ENCODE results near the gene C17orf114.

C17orf114 gene

DNA sequence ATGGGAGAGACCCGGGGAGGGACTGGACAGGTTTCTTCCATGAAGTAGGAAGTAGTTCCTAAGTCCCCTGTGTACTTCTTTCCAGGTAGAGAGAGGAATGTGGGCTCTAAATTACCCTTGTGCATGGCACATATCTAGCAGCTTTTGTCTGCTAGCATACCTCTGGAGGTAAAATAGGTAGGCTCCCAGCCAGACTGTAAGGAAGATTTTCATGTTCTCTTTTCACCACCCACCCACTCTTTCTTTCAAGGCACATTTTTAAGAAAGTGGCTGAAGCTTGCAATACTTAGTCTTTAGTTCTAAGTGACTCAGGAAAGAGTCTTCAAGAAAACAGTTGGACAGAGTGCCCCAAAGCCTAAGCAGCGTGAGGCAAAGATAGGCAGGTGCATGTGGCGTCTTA lies 40.2 kb upstream of the C17orf114 start:
- Histone ChIP-seq H3F3A (ENCODE audit: insufficient read depth, low read length) (no peaks in the 10 kb centered on the region), H3K27ac (ENCODE audit: low read length) (no peak overlapping the region), H3K9ac (ENCODE audit: low read length) (no peak overlapping the region), H3K36me3 (replicated peaks; ENCODE audit: insufficient read depth, low read length) (no peaks in the 10 kb centered on the region), H3K27me3 (replicated peaks; ENCODE audit: insufficient read depth, low read length) (no peaks in the 10 kb centered on the region), H3K4me2 (ENCODE audit: low read depth, low read length) (no peak overlapping the region), H3K9me3 (replicated peaks; ENCODE audit: insufficient read depth, low read length) (no peaks in the 10 kb centered on the region), H3K4me1 (ENCODE audit: low read length) (no peaks in the 10 kb centered on the region), H3K4me3 (ENCODE audit: low read length) (no peak overlapping the region), H4K20me1 (ENCODE audit: insufficient read depth, low read length) (0 out of 2 replicates have a peak, but pooled peaks cover 4% of the 10 kb centered on the region), H3K9me2 (replicated peaks; ENCODE audit: insufficient read depth, low read length) (no peaks in the 10 kb centered on the region), H3K79me2 (ENCODE audit: low read length) (peaks cover 89% of the 10 kb centered on the region), H2AFZ (ENCODE audit: low read length) (no peak overlapping the region)
- no peak for DNase-seq
- TF ChIP-seq, protein P1, sequence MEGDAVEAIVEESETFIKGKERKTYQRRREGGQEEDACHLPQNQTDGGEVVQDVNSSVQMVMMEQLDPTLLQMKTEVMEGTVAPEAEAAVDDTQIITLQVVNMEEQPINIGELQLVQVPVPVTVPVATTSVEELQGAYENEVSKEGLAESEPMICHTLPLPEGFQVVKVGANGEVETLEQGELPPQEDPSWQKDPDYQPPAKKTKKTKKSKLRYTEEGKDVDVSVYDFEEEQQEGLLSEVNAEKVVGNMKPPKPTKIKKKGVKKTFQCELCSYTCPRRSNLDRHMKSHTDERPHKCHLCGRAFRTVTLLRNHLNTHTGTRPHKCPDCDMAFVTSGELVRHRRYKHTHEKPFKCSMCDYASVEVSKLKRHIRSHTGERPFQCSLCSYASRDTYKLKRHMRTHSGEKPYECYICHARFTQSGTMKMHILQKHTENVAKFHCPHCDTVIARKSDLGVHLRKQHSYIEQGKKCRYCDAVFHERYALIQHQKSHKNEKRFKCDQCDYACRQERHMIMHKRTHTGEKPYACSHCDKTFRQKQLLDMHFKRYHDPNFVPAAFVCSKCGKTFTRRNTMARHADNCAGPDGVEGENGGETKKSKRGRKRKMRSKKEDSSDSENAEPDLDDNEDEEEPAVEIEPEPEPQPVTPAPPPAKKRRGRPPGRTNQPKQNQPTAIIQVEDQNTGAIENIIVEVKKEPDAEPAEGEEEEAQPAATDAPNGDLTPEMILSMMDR (IDR thresholded peaks at IDR 0.05; ENCODE audit: low read length): no peak

DNA sequence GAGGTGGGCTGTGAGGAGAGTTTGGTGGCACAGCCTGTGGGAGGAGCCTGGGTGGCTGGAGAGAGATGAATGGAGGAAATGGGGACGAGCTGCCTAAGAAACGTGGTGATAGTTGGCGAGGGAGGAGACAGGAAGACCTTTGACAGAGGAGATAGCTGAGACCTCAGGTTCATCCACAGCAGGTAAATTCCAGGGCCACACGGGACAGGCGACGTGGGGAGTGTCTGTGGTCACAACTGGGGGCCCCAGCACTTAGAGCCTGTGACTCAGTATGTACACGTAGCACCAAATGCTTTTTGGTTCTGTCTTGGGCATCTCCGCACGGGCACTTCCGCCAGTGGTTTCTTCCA lies 38.7 kb upstream of the C17orf114 start:
- H3K4me2 ChIP-seq (ENCODE audit: low read depth, low read length): no peak overlapping the region
- H3K27me3 ChIP-seq (replicated peaks; ENCODE audit: insufficient read depth, low read length): no peaks in the 10 kb centered on the region
- H3K4me1 ChIP-seq (ENCODE audit: low read length): peaks cover 1% of the 10 kb centered on the region; the same call in 1 of the 2 replicates
- H3K79me2 ChIP-seq (ENCODE audit: low read length): peaks cover 89% of the 10 kb centered on the region
- DNase-seq: no peak
- H4K20me1 ChIP-seq (ENCODE audit: insufficient read depth, low read length): 0 out of 2 replicates have a peak, but pooled peaks cover 4% of the 10 kb centered on the region
- H3K9ac ChIP-seq (ENCODE audit: low read length): no peak overlapping the region
- no peaks in the 10 kb centered on the region for H3K36me3 ChIP-seq (replicated peaks; ENCODE audit: insufficient read depth, low read length)
- no peaks in the 10 kb centered on the region for H3F3A ChIP-seq (ENCODE audit: insufficient read depth, low read length)
- TF ChIP-seq EZH2 (optimal IDR thresholded peaks at IDR 0.05; ENCODE audit: low read depth, low read length): no peak
- TF ChIP-seq, protein P1 (IDR thresholded peaks at IDR 0.05; ENCODE audit: low read length): no peak
- no peak for TF ChIP-seq EZH2phosphoT487 (IDR thresholded peaks at IDR 0.05; ENCODE audit: low read length)
- H3K27ac ChIP-seq (ENCODE audit: low read length): no peak overlapping the region
- no peak overlapping the region for H2AFZ ChIP-seq (ENCODE audit: low read length)
- H3K9me3 ChIP-seq (replicated peaks; ENCODE audit: insufficient read depth, low read length): no peaks in the 10 kb centered on the region
- H3K9me2 ChIP-seq (replicated peaks; ENCODE audit: insufficient read depth, low read length): no peaks in the 10 kb centered on the region
- no peak overlapping the region for H3K4me3 ChIP-seq (ENCODE audit: low read length)

DNA sequence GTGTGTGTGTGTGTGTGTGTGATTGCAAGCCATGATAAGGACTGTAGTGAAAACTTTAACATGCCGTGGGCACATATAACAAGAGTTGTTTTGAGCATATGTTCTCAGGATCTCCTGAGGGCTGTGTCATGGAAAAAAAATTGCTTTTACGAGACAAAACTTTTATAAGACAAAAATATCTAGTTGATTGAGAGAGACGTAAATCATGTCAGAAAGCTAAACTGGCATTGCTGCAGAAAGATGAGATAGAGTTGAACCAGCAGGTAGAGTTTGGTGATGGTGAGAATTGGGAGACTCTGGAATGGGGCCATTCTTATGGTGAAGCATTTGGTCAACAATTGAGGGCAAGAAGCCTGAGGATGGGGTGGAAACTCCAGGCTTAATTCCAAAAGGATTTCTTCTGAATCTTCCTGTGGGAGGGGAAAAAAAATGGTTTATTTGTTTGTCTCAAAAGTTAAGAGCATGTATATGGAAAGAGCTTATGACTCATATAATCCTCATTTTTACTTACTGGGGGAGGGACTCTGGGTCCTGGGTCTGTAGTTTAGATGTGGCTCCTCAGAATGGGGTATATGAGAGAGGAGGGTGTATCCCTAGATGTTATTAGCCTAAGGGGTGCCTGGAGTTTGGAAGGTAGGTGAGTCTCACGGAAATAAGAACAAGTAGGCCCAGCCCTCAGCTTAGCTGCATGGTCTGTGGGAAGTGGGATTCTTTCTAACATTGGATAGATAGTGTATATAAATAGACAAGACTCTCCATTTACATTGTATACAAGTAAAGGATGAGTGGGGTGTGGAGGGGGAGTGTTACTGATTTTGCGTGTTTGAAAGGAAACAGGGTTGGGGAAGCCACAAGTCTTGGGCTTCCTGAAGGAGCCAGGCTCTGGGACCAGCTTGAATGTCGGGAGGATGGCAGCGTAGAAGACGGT lies 38.1 kb upstream of the C17orf114 start:
- H3K4me3 ChIP-seq (ENCODE audit: low read length): no peak overlapping the region
- no peak overlapping the region for H3K27ac ChIP-seq (ENCODE audit: low read length)
- H3K27me3 ChIP-seq (replicated peaks; ENCODE audit: insufficient read depth, low read length): no peaks in the 10 kb centered on the region
- H2AFZ ChIP-seq (ENCODE audit: low read length): no peak overlapping the region
- H3K9ac ChIP-seq (ENCODE audit: low read length): no peak overlapping the region
- no peaks in the 10 kb centered on the region for H3K36me3 ChIP-seq (replicated peaks; ENCODE audit: insufficient read depth, low read length)
- no peaks in the 10 kb centered on the region for H3K9me3 ChIP-seq (replicated peaks; ENCODE audit: insufficient read depth, low read length)
- H3K79me2 ChIP-seq (ENCODE audit: low read length): peaks cover 91% of the 10 kb centered on the region
- H3K9me2 ChIP-seq (replicated peaks; ENCODE audit: insufficient read depth, low read length): no peaks in the 10 kb centered on the region
- H3K4me1 ChIP-seq (ENCODE audit: low read length): peaks cover 8% of the 10 kb centered on the region; the same call in 1 of the 2 replicates
- no peak overlapping the region for H3K4me2 ChIP-seq (ENCODE audit: low read depth, low read length)
- no peak for TF ChIP-seq EZH2 (optimal IDR thresholded peaks at IDR 0.05; ENCODE audit: low read depth, low read length)
- TF ChIP-seq, protein P1 (IDR thresholded peaks at IDR 0.05; ENCODE audit: low read length): no peak
- no peak for TF ChIP-seq EZH2phosphoT487 (IDR thresholded peaks at IDR 0.05; ENCODE audit: low read length)
- 0 out of 2 replicates have a peak, but pooled peaks cover 4% of the 10 kb centered on the region for H4K20me1 ChIP-seq (ENCODE audit: insufficient read depth, low read length)
- no peak for DNase-seq
- no peaks in the 10 kb centered on the region for H3F3A ChIP-seq (ENCODE audit: insufficient read depth, low read length)

All from MM.1S (cell line).